ENCODE measurements around the gene PDIA5. TPM values are rescaled to one million over a fixed set of nuclear protein-coding genes. Genes with fewer than 3 reads are reported as not detected.

PDIA5 gene
- total and polyA plus RNA-seq, 2 of the 4 experiments (the other 2 are of a cell fraction) = 19.4 to 42.0 TPM

- Histone ChIP-seq H3K14ac (replicated peaks; ENCODE audit: low read depth, low read length) (no peak overlapping the region), H2BK15ac (ENCODE audit: low read depth, low read length) (no peak overlapping the region), H3K23ac (ENCODE audit: low read depth, low read length) (no peak overlapping the region), H3K9ac (ENCODE audit: low read depth, low read length) (no peak overlapping the region), H3K4me1 (ENCODE audit: control insufficient read depth, insufficient read depth, low read length) (peaks cover 3% of the 10 kb centered on the region; the same call in 1 of the 2 replicates), H3K27me3 (ENCODE audit: control insufficient read depth, insufficient read depth, low read length) (no peaks in the 10 kb centered on the region), H3K9me1 (ENCODE audit: insufficient read depth, low read length) (peaks cover 12% of the 10 kb centered on the region; the same call in 1 of the 2 replicates), H3K4me2 (ENCODE audit: low read depth, low read length) (no peak overlapping the region), H4K20me1 (ENCODE audit: insufficient read depth, low read length) (peaks cover 7% of the 10 kb centered on the region; the same call in 1 of the 2 replicates), H3K9me3 (ENCODE audit: control insufficient read depth, insufficient read depth, low read length) (no peaks in the 10 kb centered on the region), H2BK5ac (ENCODE audit: low read depth, low read length, poor library complexity, severe bottlenecking) (no peak overlapping the region), H3K27ac (ENCODE audit: insufficient read depth, low read length) (no peak overlapping the region), H2AK9ac (replicated peaks; ENCODE audit: low read depth, low read length, poor library complexity) (no peak overlapping the region), H2AK5ac (ENCODE audit: low read depth, low read length) (no peak overlapping the region), H2AFZ (replicated peaks; ENCODE audit: low read length, poor library complexity) (no peak overlapping the region), H4K5ac (ENCODE audit: low read depth, low read length) (no peak overlapping the region), H3K56ac (ENCODE audit: extremely low read depth, insufficient read depth, low read length) (no peak overlapping the region), H3K4me3 (ENCODE audit: insufficient read depth, low read depth, low read length) (no peak overlapping the region), H2BK120ac (ENCODE audit: low read depth, low read length) (no peak overlapping the region), H4K8ac (ENCODE audit: low read depth in 2 of 2, low read length in 2 of 2) (no peak overlapping the region), H3K36me3 (ENCODE audit: control insufficient read depth, insufficient read depth, low read length) (peaks cover 47% of the 10 kb centered on the region), H3K79me1 (ENCODE audit: low read depth in 1 of 2, low read length in 2 of 2) (peaks cover 0 to 6% of the 10 kb centered on the region in 2 experiments; a peak in 1 of 4 replicates), H4K91ac (ENCODE audit: insufficient read depth, low read depth, low read length) (no peak overlapping the region), H3K18ac (ENCODE audit: low read depth, low read length) (no peak overlapping the region), H3K4ac (ENCODE audit: low read depth, low read length) (no peak overlapping the region), H2BK20ac (ENCODE audit: low read depth, low read length) (no peak overlapping the region)
- BruUV-seq (replicated peaks) = no TSS peak
- WGBS, 2 experiments (ENCODE audit: extremely low coverage in 2 of 2, insufficient read length in 1 of 2) = 100% methylated on average over 1 of the region's 3 CpGs; no CpG with 5 or more reads in 1 of the 2 experiments
- intact Hi-C loops (cut with micrococcal nuclease) = no loop called here
- no peak for DNase-seq
- POLR2A ChIA-PET (ENCODE audit: unreplicated experiment) = no interaction called here
- dilution Hi-C loops (cut with HindIII; ENCODE audit: low sequenced_read_pairs, unreplicated experiment) = no loop called here
- TF ChIP-seq MXI1 (IDR thresholded peaks at IDR 0.05; ENCODE audit: borderline replicate concordance, low read depth, low read length) = no peak
- TF ChIP-seq SMC3 (IDR thresholded peaks at IDR 0.05; ENCODE audit: low read depth, low read length) = no peak
- no peak for TF ChIP-seq CTCF (conservative IDR thresholded peaks at IDR 0.05; ENCODE audit: low read depth, low read length)
- no peak for TF ChIP-seq FOS (IDR thresholded peaks at IDR 0.05; ENCODE audit: low read depth, low read length)
- no peak for TF ChIP-seq POLR2A (IDR thresholded peaks at IDR 0.05; ENCODE audit: low read depth, low read length)
- TF ChIP-seq CHD1 (IDR thresholded peaks at IDR 0.05; ENCODE audit: low read depth, low read length) = no peak
- no peak for TF ChIP-seq RAD21 (IDR thresholded peaks at IDR 0.05; ENCODE audit: low read length)
- CTCF ChIA-PET = no interaction called here
- ATAC-seq (ENCODE audit: low read depth) = no peak
- in situ Hi-C loops (cut with MboI; ENCODE audit: low sequenced_read_pairs) = no loop called here
Observed at GRCh38 chr3:123126653-123127052, 59.8 kb downstream of the PDIA5 start.
